ENCODE measurements around the gene PTPN4. TPM values are rescaled to one million over a fixed set of nuclear protein-coding genes. Genes with fewer than 3 reads are reported as not detected.

Gene PTPN4
- total RNA-seq, 1 experiment from 2014 or later: 42.2 TPM

GRCh38 chr2:120001471-120001870, 241.7 kb downstream of the PTPN4 start:
- no peak overlapping the region for H3K4me3 ChIP-seq (ENCODE audit: low read depth, low read length, poor library complexity, severe bottlenecking)
- H3K27ac ChIP-seq (ENCODE audit: low read depth, low read length, poor library complexity, severe bottlenecking): no peak overlapping the region
- H3K4me1 ChIP-seq (ENCODE audit: insufficient read depth, low read length, poor library complexity, severe bottlenecking): no peaks in the 10 kb centered on the region
- no peaks in the 10 kb centered on the region for H3K27me3 ChIP-seq (replicated peaks; ENCODE audit: insufficient read depth, low read depth, low read length, poor library complexity)
- TF ChIP-seq EZH2 (IDR thresholded peaks at IDR 0.05; ENCODE audit: borderline replicate concordance, low read depth, low read length, poor library complexity, severe bottlenecking): no peak
- TF ChIP-seq CTCF (conservative IDR thresholded peaks at IDR 0.05; ENCODE audit: low read depth, low read length): no peak
- intact Hi-C loops (cut with micrococcal nuclease; ENCODE audit: unreplicated experiment): loop anchor here (10.0 kb wide), 1 partner anchor 247 kb away; the partner anchor contains the start of gene PTPN4
- no peak for DNase-seq (ENCODE audit: low spot score)
- no peaks in the 10 kb centered on the region for H3K36me3 ChIP-seq (ENCODE audit: insufficient read depth, low read length, poor library complexity, severe bottlenecking)
- no TSS peak for BruUV-seq (replicated peaks)
- no peaks in the 10 kb centered on the region for H3K9me3 ChIP-seq (ENCODE audit: low read depth, low read length, poor library complexity, severe bottlenecking)
- ChIA-PET CTCF (no interaction called here), POLR2A (ENCODE audit: low non-redundant PET) (no interaction called here)

DNA sequence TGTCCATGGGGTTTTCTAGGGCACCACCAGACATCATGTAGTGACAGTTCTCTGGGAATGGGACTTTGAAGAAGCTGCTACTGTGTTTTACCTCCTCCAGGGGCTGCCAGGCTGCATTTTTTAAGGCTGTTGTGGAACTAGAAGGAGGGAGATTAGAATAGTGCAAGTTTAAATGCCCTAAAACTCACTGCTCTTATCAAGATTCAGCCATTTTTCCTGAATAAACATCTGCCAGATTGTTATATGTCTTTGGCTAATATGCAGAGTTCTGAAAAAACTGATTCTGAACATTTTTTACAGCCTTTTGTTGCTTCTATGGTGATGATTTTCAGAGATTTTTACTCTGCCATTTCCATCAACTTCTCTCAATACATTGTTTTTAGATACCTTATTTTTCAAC, 244.5 kb downstream of the PTPN4 start:
- no peak overlapping the region for H3K27ac ChIP-seq (ENCODE audit: low read depth, low read length, poor library complexity, severe bottlenecking)
- no peak for DNase-seq (ENCODE audit: low spot score)
- H3K9me3 ChIP-seq (ENCODE audit: low read depth, low read length, poor library complexity, severe bottlenecking): no peaks in the 10 kb centered on the region
- ChIA-PET CTCF (no interaction called here), POLR2A (ENCODE audit: low non-redundant PET) (no interaction called here)
- no peaks in the 10 kb centered on the region for H3K36me3 ChIP-seq (ENCODE audit: insufficient read depth, low read length, poor library complexity, severe bottlenecking)
- no peaks in the 10 kb centered on the region for H3K4me1 ChIP-seq (ENCODE audit: insufficient read depth, low read length, poor library complexity, severe bottlenecking)
- intact Hi-C loops (cut with micrococcal nuclease; ENCODE audit: unreplicated experiment): loop anchor here (10.0 kb wide), 1 partner anchor 249 kb away; the partner anchor contains the start of gene PTPN4
- H3K27me3 ChIP-seq (replicated peaks; ENCODE audit: insufficient read depth, low read depth, low read length, poor library complexity): no peaks in the 10 kb centered on the region
- TF ChIP-seq EZH2 (IDR thresholded peaks at IDR 0.05; ENCODE audit: borderline replicate concordance, low read depth, low read length, poor library complexity, severe bottlenecking) (no peak), CTCF (conservative IDR thresholded peaks at IDR 0.05; ENCODE audit: low read depth, low read length) (no peak)
- no peak overlapping the region for H3K4me3 ChIP-seq (ENCODE audit: low read depth, low read length, poor library complexity, severe bottlenecking)
- BruUV-seq (replicated peaks): no TSS peak

- Histone ChIP-seq H3K36me3 (ENCODE audit: insufficient read depth, low read length, poor library complexity, severe bottlenecking) (no peaks in the 10 kb centered on the region), H3K9me3 (ENCODE audit: low read depth, low read length, poor library complexity, severe bottlenecking) (no peaks in the 10 kb centered on the region), H3K4me3 (ENCODE audit: low read depth, low read length, poor library complexity, severe bottlenecking) (no peak overlapping the region), H3K27me3 (replicated peaks; ENCODE audit: insufficient read depth, low read depth, low read length, poor library complexity) (no peaks in the 10 kb centered on the region), H3K4me1 (ENCODE audit: insufficient read depth, low read length, poor library complexity, severe bottlenecking) (no peaks in the 10 kb centered on the region), H3K27ac (ENCODE audit: low read depth, low read length, poor library complexity, severe bottlenecking) (no peak overlapping the region)
- POLR2A ChIA-PET (ENCODE audit: low non-redundant PET): interaction anchor here (0.8 kb wide), 1 partner anchor 239 kb away, joined by 4 read pairs; no protein-coding TSS in a partner anchor
- BruUV-seq (replicated peaks): no TSS peak
- TF ChIP-seq EZH2 (IDR thresholded peaks at IDR 0.05; ENCODE audit: borderline replicate concordance, low read depth, low read length, poor library complexity, severe bottlenecking) (no peak), CTCF (conservative IDR thresholded peaks at IDR 0.05; ENCODE audit: low read depth, low read length) (no peak)
- CTCF ChIA-PET: no interaction called here
- intact Hi-C loops (cut with micrococcal nuclease; ENCODE audit: unreplicated experiment): loop anchor here (10.0 kb wide), 1 partner anchor 251 kb away; the partner anchor contains the start of gene PTPN4
- no peak for DNase-seq (ENCODE audit: low spot score)
Observed at GRCh38 chr2:120005834-120006521, 246.3 kb downstream of the PTPN4 start.

Measured in A673 (cell line).